Measurements from ENCODE around the gene TRIM50.
A peak's percentile ranks its signal among the peaks of the same experiment; 100 is the strongest.
"Not testable (repeated sequence)": the region's sequence is repeated elsewhere in the genome, so short reads cannot be mapped to it uniquely, and the experiment has no call there.

Gene TRIM50

GRCh38 chr7:73314271-73314670 is 13.6 kb downstream of the TRIM50 start:
- no peak for DNase-seq (ENCODE audit: low read depth in 3 of 3)

GRCh38 chr7:73313521-73313906 is 14.4 kb downstream of the TRIM50 start:
- DNase-seq (ENCODE audit: low read depth in 3 of 3): no peak

- no peak for DNase-seq (ENCODE audit: low read depth in 3 of 3)
These were observed 14.9 kb downstream of the TRIM50 start for GRCh38 chr7:73312831-73313520.

GRCh38 chr7:73311421-73311820 is 16.5 kb downstream of the TRIM50 start:
- DNase-seq (ENCODE audit: low read depth in 3 of 3): not testable (repeated sequence)

- peak; percentile 73 to 76 (median 76) for DNase-seq (ENCODE audit: low read depth in 3 of 3)
These were observed 19.1 kb downstream of the TRIM50 start, which contains the start of gene NSUN5 for GRCh38 chr7:73308665-73309214. Gene NSUN5 (minus strand): TSS chr7:73308826. CDS start chr7:73308790, 36 bp downstream.

GRCh38 chr7:73308074-73308664 is 19.7 kb downstream of the TRIM50 start:
- DNase-seq (ENCODE audit: low read depth in 3 of 3): no peak

GRCh38 chr7:73307436-73307835 is 20.4 kb downstream of the TRIM50 start:
- DNase-seq (ENCODE audit: low read depth in 3 of 3): no peak

GRCh38 chr7:73304612-73305387 is 23.1 kb downstream of the TRIM50 start:
- DNase-seq (ENCODE audit: low read depth in 3 of 3): not testable (repeated sequence)

- DNase-seq (ENCODE audit: low read depth in 3 of 3): no peak
These were observed 23.8 kb downstream of the TRIM50 start for GRCh38 chr7:73304071-73304470.

GRCh38 chr7:73303546-73303945 is 24.3 kb downstream of the TRIM50 start:
- DNase-seq (ENCODE audit: low read depth in 3 of 3): no peak

GRCh38 chr7:73302846-73303245 is 25.0 kb downstream of the TRIM50 start:
- not testable (repeated sequence) for DNase-seq (ENCODE audit: low read depth in 3 of 3)

- DNase-seq (ENCODE audit: low read depth in 3 of 3): not testable (repeated sequence)
These were observed 26.8 kb downstream of the TRIM50 start for GRCh38 chr7:73301108-73301507.

GRCh38 chr7:73299812-73300211 is 28.1 kb downstream of the TRIM50 start:
- not testable (repeated sequence) for DNase-seq (ENCODE audit: low read depth in 3 of 3)

- DNase-seq (ENCODE audit: low read depth in 3 of 3): not testable (repeated sequence)
These were observed 30.2 kb downstream of the TRIM50 start for GRCh38 chr7:73297706-73298105.

- DNase-seq (ENCODE audit: low read depth in 3 of 3): not testable (repeated sequence)
These were observed 30.6 kb downstream of the TRIM50 start for GRCh38 chr7:73297235-73297634.

- DNase-seq (ENCODE audit: low read depth in 3 of 3): not testable (repeated sequence)
These were observed 50.7 kb downstream of the TRIM50 start for GRCh38 chr7:73277210-73277609.

GRCh38 chr7:73267813-73268212 is 60.1 kb downstream of the TRIM50 start:
- DNase-seq (ENCODE audit: low read depth in 3 of 3): not testable (repeated sequence)

GRCh38 chr7:73266719-73267368 is 61.0 kb downstream of the TRIM50 start:
- DNase-seq (ENCODE audit: low read depth in 3 of 3): not testable (repeated sequence)
